ENCODE measurements around the gene ANO6. TPM values are rescaled to one million over a fixed set of nuclear protein-coding genes. Genes with fewer than 3 reads are reported as not detected.

Gene ANO6
- total RNA-seq, 4 donors from 2014 or later: 117 to 224 (median 170) TPM

DNA sequence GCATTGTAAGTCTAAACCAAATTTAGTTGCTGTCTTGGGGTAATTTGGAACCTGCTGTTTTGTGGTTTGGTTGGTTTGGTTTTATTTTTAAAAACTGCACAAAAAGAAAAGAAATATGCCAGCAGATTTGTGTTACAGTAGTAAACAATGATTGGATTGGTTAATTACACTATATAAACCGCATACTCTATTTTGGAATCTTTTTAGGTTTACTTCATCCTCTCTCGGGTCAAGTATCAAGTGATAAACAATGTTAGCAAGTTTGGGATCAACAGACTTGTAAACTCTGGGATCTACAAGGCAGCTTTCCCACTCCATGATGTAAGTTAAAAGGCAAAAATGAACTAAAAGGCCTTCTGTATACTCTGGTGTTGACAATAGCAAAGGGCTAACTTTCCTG is 132.4 kb downstream of the ANO6 start:
- no peaks in the 10 kb centered on the region for H3K9me3 ChIP-seq
- no peak for ATAC-seq
- WGBS, 2 donors (ENCODE audit: low coverage in 1 of 2): 71% methylated on average over 2 of the region's 2 CpGs
- no peaks in the 10 kb centered on the region for H3K27me3 ChIP-seq
- H3K27ac ChIP-seq: peak overlapping the region in 2 of 4 donors; percentile 14 to 83
- H3K4me3 ChIP-seq: no peak overlapping the region
- peaks cover 0 to 59% (median 3%) of the 10 kb centered on the region in 3 donors for H3K4me1 ChIP-seq
- H3K36me3 ChIP-seq: peaks cover 3 to 54% of the 10 kb centered on the region in 2 donors
- TF ChIP-seq, protein P1, sequence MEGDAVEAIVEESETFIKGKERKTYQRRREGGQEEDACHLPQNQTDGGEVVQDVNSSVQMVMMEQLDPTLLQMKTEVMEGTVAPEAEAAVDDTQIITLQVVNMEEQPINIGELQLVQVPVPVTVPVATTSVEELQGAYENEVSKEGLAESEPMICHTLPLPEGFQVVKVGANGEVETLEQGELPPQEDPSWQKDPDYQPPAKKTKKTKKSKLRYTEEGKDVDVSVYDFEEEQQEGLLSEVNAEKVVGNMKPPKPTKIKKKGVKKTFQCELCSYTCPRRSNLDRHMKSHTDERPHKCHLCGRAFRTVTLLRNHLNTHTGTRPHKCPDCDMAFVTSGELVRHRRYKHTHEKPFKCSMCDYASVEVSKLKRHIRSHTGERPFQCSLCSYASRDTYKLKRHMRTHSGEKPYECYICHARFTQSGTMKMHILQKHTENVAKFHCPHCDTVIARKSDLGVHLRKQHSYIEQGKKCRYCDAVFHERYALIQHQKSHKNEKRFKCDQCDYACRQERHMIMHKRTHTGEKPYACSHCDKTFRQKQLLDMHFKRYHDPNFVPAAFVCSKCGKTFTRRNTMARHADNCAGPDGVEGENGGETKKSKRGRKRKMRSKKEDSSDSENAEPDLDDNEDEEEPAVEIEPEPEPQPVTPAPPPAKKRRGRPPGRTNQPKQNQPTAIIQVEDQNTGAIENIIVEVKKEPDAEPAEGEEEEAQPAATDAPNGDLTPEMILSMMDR (IDR thresholded peaks at IDR 0.05): no peak
- TF ChIP-seq EP300 (IDR thresholded peaks at IDR 0.05) (no peak), POLR2AphosphoS5 (IDR thresholded peaks at IDR 0.05) (no peak), POLR2A (IDR thresholded peaks at IDR 0.05) (no peak)

- ATAC-seq: no peak
- H3K27ac ChIP-seq: peak overlapping the region in 2 of 4 donors; percentile 14 to 83
- H3K4me1 ChIP-seq: peaks cover 0 to 55% (median 3%) of the 10 kb centered on the region in 3 donors
- no peaks in the 10 kb centered on the region for H3K27me3 ChIP-seq
- 8 to 35% methylated on average over 1 of the region's 1 CpG for WGBS, 2 donors (ENCODE audit: low coverage in 1 of 2)
- no peaks in the 10 kb centered on the region for H3K9me3 ChIP-seq
- TF ChIP-seq POLR2AphosphoS5 (IDR thresholded peaks at IDR 0.05) (no peak), EP300 (IDR thresholded peaks at IDR 0.05) (no peak), POLR2A (IDR thresholded peaks at IDR 0.05) (no peak)
- TF ChIP-seq, protein P1 (IDR thresholded peaks at IDR 0.05): no peak
- H3K36me3 ChIP-seq: peaks cover 3 to 54% of the 10 kb centered on the region in 2 donors
- H3K4me3 ChIP-seq: no peak overlapping the region
These were observed 133.1 kb downstream of the ANO6 start for GRCh38 chr12:45348986-45349385.

DNA sequence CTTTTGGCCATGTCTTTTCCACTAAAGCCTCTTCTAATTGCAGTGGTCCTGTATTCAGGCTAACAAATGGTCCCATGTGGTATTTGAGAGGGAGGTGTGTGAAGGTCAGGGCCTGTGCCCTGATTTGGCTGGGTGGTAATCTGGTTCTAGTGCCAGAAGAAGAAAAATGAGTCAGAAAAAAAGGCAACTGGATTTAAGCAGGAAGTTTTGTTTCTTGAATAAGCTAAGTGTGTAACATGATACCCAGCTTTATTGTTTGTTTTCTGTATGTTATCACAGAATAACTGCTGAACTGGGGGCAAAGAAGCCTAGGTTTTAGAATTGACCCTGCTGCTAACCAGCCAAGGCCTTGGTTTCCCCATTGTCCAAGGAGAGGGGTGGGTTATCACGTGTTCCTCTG is 134.0 kb downstream of the ANO6 start:
- WGBS, 2 donors (ENCODE audit: low coverage in 1 of 2): 80 to 86% methylated on average over 1 of the region's 1 CpG
- no peaks in the 10 kb centered on the region for H3K9me3 ChIP-seq
- H3K27ac ChIP-seq: peak overlapping the region in 3 of 4 donors; percentile 44 to 83 (median 79)
- no peak for ATAC-seq
- H3K27me3 ChIP-seq: no peaks in the 10 kb centered on the region
- H3K4me3 ChIP-seq: no peak overlapping the region
- TF ChIP-seq, protein P1 (IDR thresholded peaks at IDR 0.05): no peak
- TF ChIP-seq POLR2AphosphoS5 (IDR thresholded peaks at IDR 0.05): no peak
- no peak for TF ChIP-seq POLR2A (IDR thresholded peaks at IDR 0.05)
- H3K36me3 ChIP-seq: peaks cover 3 to 54% of the 10 kb centered on the region in 2 donors
- peaks cover 0 to 63% (median 3%) of the 10 kb centered on the region in 3 donors for H3K4me1 ChIP-seq

GRCh38 chr12:45350861-45351260 is 135.0 kb downstream of the ANO6 start:
- TF ChIP-seq POLR2A (IDR thresholded peaks at IDR 0.05) (no peak), POLR2AphosphoS5 (IDR thresholded peaks at IDR 0.05) (peak; percentile 18)
- WGBS, 2 donors (ENCODE audit: low coverage in 1 of 2): 90 to 100% methylated on average over 1 to 2 of the region's 3 CpGs

DNA sequence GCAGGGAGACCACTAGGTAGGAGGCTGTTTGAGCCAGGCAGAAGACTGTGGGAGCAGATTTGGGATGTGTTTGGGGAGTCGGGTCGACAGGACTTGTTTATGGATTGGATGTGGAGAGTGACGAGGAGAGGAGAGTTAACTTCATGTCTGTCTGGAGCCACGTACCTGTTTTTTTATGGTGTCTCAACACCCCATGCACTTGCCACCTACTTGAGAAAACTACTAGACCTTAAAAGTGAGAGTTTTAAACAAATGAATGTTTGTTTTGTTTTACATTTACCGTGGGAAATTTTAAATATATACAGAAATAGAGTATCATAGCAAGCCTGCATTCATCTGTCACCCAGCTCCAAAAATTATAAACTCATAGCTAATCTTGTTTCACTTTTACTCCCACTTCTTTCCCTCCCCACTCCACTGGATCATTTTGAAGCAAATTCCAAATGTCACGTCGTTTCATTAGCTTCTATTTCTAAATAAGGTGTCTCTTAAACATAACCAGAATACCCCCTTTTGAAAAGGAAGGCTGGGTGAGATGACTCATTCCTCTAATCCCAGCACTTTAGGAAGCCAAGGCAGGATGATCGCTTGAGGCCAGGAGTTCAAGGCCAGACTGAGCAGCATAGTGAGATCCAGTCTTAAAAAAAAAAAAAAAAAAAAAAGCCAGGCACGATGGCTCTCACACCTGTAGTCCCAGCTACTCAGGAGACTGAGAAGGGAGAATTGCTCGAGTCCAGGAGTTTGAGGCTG is 136.2 kb downstream of the ANO6 start:
- WGBS, 2 donors (ENCODE audit: low coverage in 1 of 2): 22 to 43% methylated on average over 8 to 10 of the region's 10 CpGs
- Histone ChIP-seq H3K9me3 (no peaks in the 10 kb centered on the region), H3K27ac (peak overlapping the region; percentile 79 to 83 (median 80)), H3K4me3 (no peak overlapping the region), H3K4me1 (peaks cover 4 to 80% (median 7%) of the 10 kb centered on the region in 3 donors), H3K36me3 (peaks cover 3 to 47% of the 10 kb centered on the region in 2 donors), H3K27me3 (no peaks in the 10 kb centered on the region)
- TF ChIP-seq EP300 (IDR thresholded peaks at IDR 0.05): no peak
- peak; percentile 54 for TF ChIP-seq POLR2AphosphoS5 (IDR thresholded peaks at IDR 0.05)
- no peak for TF ChIP-seq POLR2A (IDR thresholded peaks at IDR 0.05)
- TF ChIP-seq, protein P1 (IDR thresholded peaks at IDR 0.05): no peak
- peak; percentile 53 for ATAC-seq

More at GRCh38 chr12:45350861-45351260, 135.0 kb downstream of the ANO6 start:
- H3K36me3 ChIP-seq: peaks cover 3 to 54% of the 10 kb centered on the region in 2 donors
- peaks cover 0 to 67% (median 3%) of the 10 kb centered on the region in 3 donors for H3K4me1 ChIP-seq
- peak overlapping the region in 3 of 4 donors; percentile 79 to 83 (median 81) for H3K27ac ChIP-seq
- H3K27me3 ChIP-seq: no peaks in the 10 kb centered on the region
- no peaks in the 10 kb centered on the region for H3K9me3 ChIP-seq
- no peak overlapping the region for H3K4me3 ChIP-seq
- no peak for ATAC-seq
